Neuronal stem cell (in vitro differentiated cells): ENCODE measurements around the gene NUDT3.

Experiments used
- DNase-seq: peaks from one replicate; pipeline ENCODE4 v3.0.0-alpha.2; 2013; ENCODE audit warnings: low spot score
- H2AFZ ChIP-seq: one replicate; pipeline ENCODE4 v1.6.1; 2013; ENCODE audit warnings: mild to moderate bottlenecking, low read length, inconsistent platforms
- H2AK5ac ChIP-seq: 2 replicates; pipeline ENCODE4 v1.6.1; 2013; ENCODE audit warnings: low read depth, mild to moderate bottlenecking, inconsistent platforms, low read length, moderate library complexity, mixed read lengths
- H2BK120ac ChIP-seq: 2 replicates; pipeline ENCODE4 v1.6.1; 2013; ENCODE audit warnings: low read depth, mild to moderate bottlenecking, inconsistent platforms, low read length, moderate library complexity, mixed read lengths
- H2BK12ac ChIP-seq: one replicate; pipeline ENCODE4 v1.6.1; 2013; ENCODE audit warnings: low read length, inconsistent platforms
- H2BK15ac ChIP-seq: 2 replicates; pipeline ENCODE4 v1.6.1; 2013; ENCODE audit warnings: mild to moderate bottlenecking, low read length, inconsistent platforms, mixed read lengths
- H2BK5ac ChIP-seq: one replicate; pipeline ENCODE4 v1.6.1; 2013; ENCODE audit warnings: inconsistent platforms, mild to moderate bottlenecking, low read length, moderate library complexity
- H3K14ac ChIP-seq: one replicate; pipeline ENCODE4 v1.6.1; 2013; ENCODE audit warnings: low read length, inconsistent platforms
- H3K18ac ChIP-seq: 2 replicates; pipeline ENCODE4 v1.6.1; 2013; ENCODE audit warnings: low read length, inconsistent platforms
- H3K23ac ChIP-seq: 2 replicates; pipeline ENCODE4 v1.6.1; 2013; ENCODE audit warnings: low read depth, mild to moderate bottlenecking, mixed read lengths, low read length, inconsistent platforms; ENCODE audit not compliant: poor library complexity
- H3K27ac ChIP-seq: replicated peaks from 3 replicates; pipeline ENCODE4 v1.5.1; 2013; ENCODE audit warnings: low read length, inconsistent platforms
- H3K27me3 ChIP-seq, 3 experiments: 2 replicates each; pipeline ENCODE4 v1.6.1; 2013; ENCODE audit warnings: low read length in 3 of 3, mild to moderate bottlenecking in 2 of 3, inconsistent platforms in 1 of 3, low read depth in 1 of 3, mixed read lengths in 1 of 3, moderate library complexity in 1 of 3; ENCODE audit not compliant: control insufficient read depth in 3 of 3, insufficient read depth in 3 of 3
- H3K36me3 ChIP-seq, 2 donors: replicated peaks in 1 of 2; 2 replicates each; pipeline ENCODE4 v1.6.1; 2013; ENCODE audit warnings: low read length in 2 of 2; ENCODE audit not compliant: control insufficient read depth in 2 of 2, insufficient read depth in 2 of 2
- H3K4ac ChIP-seq: 2 replicates; pipeline ENCODE4 v1.6.1; 2013; ENCODE audit warnings: inconsistent platforms, mild to moderate bottlenecking, low read length, moderate library complexity
- H3K4me1 ChIP-seq, 2 donors: 1 replicate in 1 of 2; 2 replicates in 1 of 2; pipeline ENCODE4 v1.6.1; 2013; ENCODE audit warnings: low read length in 2 of 2, low read depth in 1 of 2; ENCODE audit not compliant: control insufficient read depth in 2 of 2, insufficient read depth in 1 of 2
- H3K4me2 ChIP-seq: one replicate; pipeline ENCODE4 v1.6.1; 2013; ENCODE audit warnings: mild to moderate bottlenecking, low read length, inconsistent platforms; ENCODE audit not compliant: insufficient read depth, poor library complexity, severe bottlenecking
- H3K4me3 ChIP-seq, 2 donors: 2 replicates each; pipeline ENCODE4 v1.5.1; 2013; ENCODE audit warnings: low read length in 2 of 2, mild to moderate bottlenecking in 2 of 2, inconsistent platforms in 1 of 2, moderate library complexity in 1 of 2
- H3K79me1 ChIP-seq: one replicate; pipeline ENCODE4 v1.6.1; 2013; ENCODE audit warnings: low read depth, mild to moderate bottlenecking, inconsistent platforms, low read length, moderate library complexity
- H3K9ac ChIP-seq: one replicate; pipeline ENCODE4 v1.6.1; 2013; ENCODE audit warnings: mild to moderate bottlenecking, low read depth, low read length, inconsistent platforms; ENCODE audit not compliant: poor library complexity
- H3K9me3 ChIP-seq, 2 donors: replicated peaks in 1 of 2; 2 replicates each; pipeline versions ENCODE3 to v1.6.1; 2013; ENCODE audit warnings: low read length in 2 of 2, mild to moderate bottlenecking in 2 of 2, inconsistent platforms in 1 of 2, low read depth in 1 of 2, mixed read lengths in 1 of 2, moderate library complexity in 1 of 2; ENCODE audit not compliant: control insufficient read depth in 2 of 2, insufficient read depth in 1 of 2
- H4K8ac ChIP-seq: one replicate; pipeline ENCODE4 v1.6.1; 2013; ENCODE audit warnings: low read depth, mild to moderate bottlenecking, inconsistent platforms, low read length, moderate library complexity
- H4K91ac ChIP-seq: one replicate; pipeline ENCODE4 v1.6.1; 2013; ENCODE audit warnings: low read length, low read depth, mild to moderate bottlenecking, inconsistent platforms; ENCODE audit not compliant: poor library complexity
- WGBS, 2 donors: extraction: QIAGEN DNeasy Blood & Tissue Kit; methylation state at CpG; one replicate each; pipeline ENCODE4 v1.1.7; 2013; ENCODE audit warnings: missing lambda C conversion rate in 2 of 2, mixed read lengths in 1 of 2; ENCODE audit not compliant: insufficient read length in 2 of 2, insufficient replicate concordance in 1 of 2; ENCODE audit errors: extremely low coverage in 2 of 2; 5-methylcytosine and 5-hydroxymethylcytosine counted together

The NUDT3 gene

DNA sequence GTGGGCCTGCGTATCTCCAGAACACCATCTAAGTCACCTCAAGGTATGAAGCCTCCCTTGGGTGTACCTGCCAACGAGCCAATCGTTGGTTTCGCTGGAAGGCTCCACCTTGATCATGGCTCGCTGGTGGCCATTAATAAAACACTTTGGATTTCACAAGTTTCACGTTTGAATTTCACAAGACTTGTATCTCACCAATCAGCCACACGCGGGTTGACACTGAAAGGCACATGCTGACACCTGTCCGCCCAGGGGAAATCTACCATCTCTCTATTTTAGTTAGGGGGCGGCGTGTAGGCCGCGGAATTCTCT lies 156.4 kb downstream of the NUDT3 start:
- Histone ChIP-seq H3K14ac (peak overlapping the region; percentile 72), H2AFZ (peak overlapping the region; percentile 90), H3K27me3 (peaks cover 0 to under 1% (median 0%) of the 10 kb centered on the region in 3 experiments), H3K18ac (peak overlapping the region; percentile 98), H4K8ac (no peak overlapping the region), H3K4me1 (peaks cover 2 to 19% of the 10 kb centered on the region in 2 donors), H3K27ac (peak overlapping the region; percentile 94), H3K9ac (peak overlapping the region; percentile 100), H3K4ac (no peak overlapping the region), H2BK5ac (peak overlapping the region; percentile 19), H2AK5ac (peak overlapping the region; percentile 88), H2BK12ac (no peak overlapping the region), H3K23ac (peak overlapping the region; percentile 100), H3K4me3 (peak overlapping the region; percentile 85), H3K79me1 (peaks cover 2% of the 10 kb centered on the region), H4K91ac (no peak overlapping the region), H2BK120ac (peak overlapping the region; percentile 14), H3K36me3 (peaks cover 6 to 24% of the 10 kb centered on the region in 2 donors), H3K9me3 (no peaks in the 10 kb centered on the region), H2BK15ac (no peak overlapping the region), H3K4me2 (peak overlapping the region; percentile 72)
- WGBS, 2 donors, result no CpG with 5 or more reads among the region's 13 CpGs
- DNase-seq, result peak; percentile 67

DNA sequence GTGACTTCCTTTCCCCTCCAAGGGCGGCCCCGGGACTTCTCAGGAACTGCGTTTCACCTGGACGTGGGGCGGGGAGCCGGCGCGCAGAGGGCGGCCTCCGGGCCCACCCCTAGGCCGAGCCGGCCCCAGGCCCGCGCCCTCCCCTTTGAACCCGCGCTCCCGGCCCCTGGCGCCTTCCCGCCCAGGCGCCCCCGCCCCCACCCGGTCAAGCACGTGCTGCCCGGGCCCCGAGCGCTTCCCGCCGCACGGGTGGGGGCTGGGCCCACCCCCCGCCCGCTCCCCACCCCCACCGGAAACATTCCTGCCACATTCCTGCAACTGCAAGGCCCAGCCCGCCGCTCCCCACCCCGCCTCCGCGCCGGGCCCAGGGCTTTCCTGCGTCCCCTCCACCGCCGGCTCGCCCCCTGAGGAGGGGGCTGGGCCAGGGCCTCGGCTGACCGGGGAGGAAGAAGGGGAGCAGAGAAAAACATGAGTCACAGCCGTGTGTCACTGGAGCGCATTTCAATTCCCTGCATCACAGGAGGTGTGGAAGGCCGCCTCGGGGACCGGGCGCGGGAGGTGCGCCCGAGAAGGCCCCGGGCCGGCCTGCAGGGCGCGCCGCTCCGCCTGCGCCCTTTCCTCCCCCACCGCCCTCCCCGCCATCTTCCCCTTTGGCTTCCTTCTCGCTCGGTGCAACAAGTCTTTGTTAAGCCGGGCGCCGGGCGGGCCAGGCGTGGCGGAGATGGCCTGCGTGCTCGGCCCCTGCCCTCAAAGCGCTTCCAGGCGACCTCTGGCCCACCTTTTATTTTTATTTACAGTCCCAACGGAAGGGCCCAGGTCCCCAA lies 156.9 kb downstream of the NUDT3 start:
- H3K4me2 ChIP-seq, result peak overlapping the region; percentile 72
- DNase-seq, result peak; percentile 94
- no peak overlapping the region for H3K4ac ChIP-seq
- peak overlapping the region; percentile 100 for H3K9ac ChIP-seq
- H3K14ac ChIP-seq, result no peak overlapping the region
- H3K23ac ChIP-seq, result peak overlapping the region; percentile 99
- peaks cover 2 to 18% of the 10 kb centered on the region in 2 donors for H3K4me1 ChIP-seq
- peak overlapping the region; percentile 90 for H2AFZ ChIP-seq
- H4K8ac ChIP-seq, result no peak overlapping the region
- WGBS, 2 donors, result no CpG with 5 or more reads among the region's 75 CpGs
- H4K91ac ChIP-seq, result no peak overlapping the region
- no peak overlapping the region for H2BK15ac ChIP-seq
- peak overlapping the region; percentile 94 for H3K27ac ChIP-seq
- no peaks in the 10 kb centered on the region for H3K79me1 ChIP-seq
- H3K9me3 ChIP-seq, result no peaks in the 10 kb centered on the region
- H2BK120ac ChIP-seq, result no peak overlapping the region
- H3K27me3 ChIP-seq, result peaks cover 0 to 2% (median 0%) of the 10 kb centered on the region in 3 experiments
- H3K18ac ChIP-seq, result peak overlapping the region; percentile 87
- H2BK5ac ChIP-seq, result peak overlapping the region; percentile 97
- H2BK12ac ChIP-seq, result no peak overlapping the region
- H2AK5ac ChIP-seq, result peak overlapping the region; percentile 8
- peaks cover 6 to 18% of the 10 kb centered on the region in 2 donors for H3K36me3 ChIP-seq
- peak overlapping the region; percentile 85 for H3K4me3 ChIP-seq

- H3K27ac ChIP-seq, result peak overlapping the region; percentile 94
- H3K14ac ChIP-seq, result peak overlapping the region; percentile 97
- peak overlapping the region; percentile 59 for H3K4me2 ChIP-seq
- no peaks in the 10 kb centered on the region for H3K79me1 ChIP-seq
- peak overlapping the region; percentile 89 for H2BK120ac ChIP-seq
- peak overlapping the region; percentile 100 for H2BK12ac ChIP-seq
- peaks cover 0 to 2% (median 0%) of the 10 kb centered on the region in 3 experiments for H3K27me3 ChIP-seq
- peak overlapping the region; percentile 99 for H3K23ac ChIP-seq
- peak overlapping the region; percentile 69 for H3K4ac ChIP-seq
- peak overlapping the region in 1 of 2 donors; percentile 55 for H3K4me3 ChIP-seq
- H4K8ac ChIP-seq, result peak overlapping the region; percentile 99
- peak overlapping the region; percentile 88 for H2AK5ac ChIP-seq
- H3K18ac ChIP-seq, result peak overlapping the region; percentile 100
- peak overlapping the region; percentile 71 for H2BK15ac ChIP-seq
- no peak for DNase-seq
- no CpG with 5 or more reads among the region's 53 CpGs for whole genome bisulfite sequencing, 2 donors
- peak overlapping the region; percentile 97 for H2BK5ac ChIP-seq
- H3K9me3 ChIP-seq, result no peaks in the 10 kb centered on the region
- peaks cover 2 to 12% of the 10 kb centered on the region in 2 donors for H3K4me1 ChIP-seq
- peaks cover under 1 to 11% of the 10 kb centered on the region in 2 donors for H3K36me3 ChIP-seq
- H2AFZ ChIP-seq, result peak overlapping the region; percentile 53
- peak overlapping the region; percentile 95 for H3K9ac ChIP-seq
- H4K91ac ChIP-seq, result peak overlapping the region; percentile 97
Measured at GRCh38 chr6:34234667-34235306, 157.7 kb downstream of the NUDT3 start.

- H4K8ac ChIP-seq, result no peak overlapping the region
- peaks cover 0 to 2% (median 0%) of the 10 kb centered on the region in 3 experiments for H3K27me3 ChIP-seq
- DNase-seq, result no peak
Measured at GRCh38 chr6:34233867-34234266, 158.6 kb downstream of the NUDT3 start.

More at GRCh38 chr6:34233867-34234266, 158.6 kb downstream of the NUDT3 start:
- no peak overlapping the region for H2AK5ac ChIP-seq
- no peak overlapping the region for H2BK120ac ChIP-seq
- no peak overlapping the region for H3K14ac ChIP-seq
- no peak overlapping the region for H2BK12ac ChIP-seq
- no peak overlapping the region for H3K4ac ChIP-seq
- no peak overlapping the region for H3K4me3 ChIP-seq
- no peak overlapping the region for H4K91ac ChIP-seq
- H2BK15ac ChIP-seq, result no peak overlapping the region
- peak overlapping the region; percentile 94 for H3K27ac ChIP-seq
- peaks cover under 1 to 12% of the 10 kb centered on the region in 2 donors for H3K4me1 ChIP-seq
- H3K9me3 ChIP-seq, result no peaks in the 10 kb centered on the region
- H3K9ac ChIP-seq, result no peak overlapping the region
- H3K18ac ChIP-seq, result peak overlapping the region; percentile 5
- H2AFZ ChIP-seq, result no peak overlapping the region
- H2BK5ac ChIP-seq, result no peak overlapping the region
- H3K79me1 ChIP-seq, result no peaks in the 10 kb centered on the region
- H3K23ac ChIP-seq, result no peak overlapping the region
- no peak overlapping the region for H3K4me2 ChIP-seq
- no CpG with 5 or more reads among the region's 7 CpGs for WGBS, 2 donors
- H3K36me3 ChIP-seq, result peaks cover 0 to 2% of the 10 kb centered on the region in 2 donors
